ENCODE results near the gene DHRSX.

DNA sequence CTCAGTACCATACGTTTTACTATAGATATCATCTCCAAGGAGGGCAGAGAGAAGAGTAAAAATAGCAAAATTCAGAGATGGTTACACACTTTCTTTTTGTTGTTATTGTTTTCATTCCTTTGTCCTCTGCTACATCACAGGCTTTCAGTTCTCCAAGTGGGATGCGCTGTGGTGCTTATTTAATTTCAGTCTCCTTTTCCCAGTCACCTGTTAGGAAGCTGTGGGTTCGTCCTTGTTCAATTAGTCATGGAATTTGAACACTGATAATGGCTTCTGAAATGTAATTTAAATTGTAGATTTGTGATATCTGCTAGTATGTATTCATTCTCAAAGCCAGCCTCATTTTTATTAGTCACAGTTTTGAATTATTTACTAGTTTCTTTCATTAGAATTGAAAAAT, 38.8 kb upstream of the DHRSX start:
- TF ChIP-seq ZNF556 (CRISPR knock-in tag; IDR thresholded peaks at IDR 0.05; ENCODE audit: borderline replicate concordance) (no peak), ZNF260 (CRISPR knock-in tag; IDR thresholded peaks at IDR 0.05; ENCODE audit: borderline replicate concordance, low read depth) (no peak), IRF2 (CRISPR knock-in tag; IDR thresholded peaks at IDR 0.05) (no peak), POLR2AphosphoS5 (IDR thresholded peaks at IDR 0.05; ENCODE audit: low read depth, low read length) (no peak), ZNF224 (CRISPR knock-in tag; IDR thresholded peaks at IDR 0.05) (no peak)
- TF ChIP-seq, protein P1, sequence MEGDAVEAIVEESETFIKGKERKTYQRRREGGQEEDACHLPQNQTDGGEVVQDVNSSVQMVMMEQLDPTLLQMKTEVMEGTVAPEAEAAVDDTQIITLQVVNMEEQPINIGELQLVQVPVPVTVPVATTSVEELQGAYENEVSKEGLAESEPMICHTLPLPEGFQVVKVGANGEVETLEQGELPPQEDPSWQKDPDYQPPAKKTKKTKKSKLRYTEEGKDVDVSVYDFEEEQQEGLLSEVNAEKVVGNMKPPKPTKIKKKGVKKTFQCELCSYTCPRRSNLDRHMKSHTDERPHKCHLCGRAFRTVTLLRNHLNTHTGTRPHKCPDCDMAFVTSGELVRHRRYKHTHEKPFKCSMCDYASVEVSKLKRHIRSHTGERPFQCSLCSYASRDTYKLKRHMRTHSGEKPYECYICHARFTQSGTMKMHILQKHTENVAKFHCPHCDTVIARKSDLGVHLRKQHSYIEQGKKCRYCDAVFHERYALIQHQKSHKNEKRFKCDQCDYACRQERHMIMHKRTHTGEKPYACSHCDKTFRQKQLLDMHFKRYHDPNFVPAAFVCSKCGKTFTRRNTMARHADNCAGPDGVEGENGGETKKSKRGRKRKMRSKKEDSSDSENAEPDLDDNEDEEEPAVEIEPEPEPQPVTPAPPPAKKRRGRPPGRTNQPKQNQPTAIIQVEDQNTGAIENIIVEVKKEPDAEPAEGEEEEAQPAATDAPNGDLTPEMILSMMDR (CRISPR knock-in tag; IDR thresholded peaks at IDR 0.05), result no peak

Measured in HepG2 (cell line).